ENCODE measurements around the gene KCNJ6.

KCNJ6 gene

GRCh38 chr21:37744551-37744950, 171.7 kb downstream of the KCNJ6 start:
- Histone ChIP-seq H3K4me3 (ENCODE audit: insufficient read depth, low read length, poor library complexity, severe bottlenecking) (no peak overlapping the region), H3K79me2 (ENCODE audit: insufficient read depth, low read length) (no peaks in the 10 kb centered on the region), H3F3A (ENCODE audit: insufficient read depth) (no peaks in the 10 kb centered on the region), H3K36me3 (ENCODE audit: low read length) (no peaks in the 10 kb centered on the region), H3K27me3 (ENCODE audit: low read length) (no peaks in the 10 kb centered on the region), H3K9ac (ENCODE audit: low read length) (no peak overlapping the region), H2AFZ (ENCODE audit: low read depth, low read length, severe bottlenecking) (no peak overlapping the region), H4K20me1 (ENCODE audit: low read depth, low read length) (no peaks in the 10 kb centered on the region), H3K9me3 (ENCODE audit: insufficient read depth, low read length) (no peaks in the 10 kb centered on the region), H3K27ac (ENCODE audit: low read depth, low read length) (no peak overlapping the region), H3K9me2 (replicated peaks; ENCODE audit: insufficient read depth, low read length) (no peaks in the 10 kb centered on the region), H3K4me2 (ENCODE audit: low read depth, low read length, poor library complexity, severe bottlenecking) (no peak overlapping the region)
- TF ChIP-seq EZH2phosphoT487 (conservative IDR thresholded peaks at IDR 0.05; ENCODE audit: low read length) = no peak
- no peak for TF ChIP-seq CTCF (IDR thresholded peaks at IDR 0.05; ENCODE audit: insufficient read depth, low read length, poor library complexity, severe bottlenecking)

DNA sequence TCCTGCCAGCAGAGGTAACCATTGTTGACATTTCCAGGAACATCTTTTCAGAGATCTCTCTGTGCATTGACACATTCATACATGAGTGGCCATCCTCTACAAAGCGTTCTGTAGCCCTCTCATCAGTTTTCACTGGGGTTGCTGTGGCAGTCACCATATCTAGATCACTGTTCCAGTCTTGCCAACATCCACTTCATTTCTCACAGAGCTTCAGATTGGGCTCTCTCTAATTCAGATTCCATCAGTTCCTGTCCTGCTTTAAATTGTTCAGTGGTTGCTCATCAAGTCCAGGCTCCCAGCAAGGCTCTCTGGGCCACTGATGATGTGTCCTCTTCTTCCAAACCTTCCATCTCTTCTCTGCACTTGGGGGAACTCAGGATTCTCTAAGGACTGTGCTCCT, 173.7 kb downstream of the KCNJ6 start:
- no peak overlapping the region for H3K4me2 ChIP-seq (ENCODE audit: low read depth, low read length, poor library complexity, severe bottlenecking)
- no peak overlapping the region for H2AFZ ChIP-seq (ENCODE audit: low read depth, low read length, severe bottlenecking)
- TF ChIP-seq CTCF (IDR thresholded peaks at IDR 0.05; ENCODE audit: insufficient read depth, low read length, poor library complexity, severe bottlenecking) = no peak
- TF ChIP-seq EZH2phosphoT487 (conservative IDR thresholded peaks at IDR 0.05; ENCODE audit: low read length) = no peak
- no peaks in the 10 kb centered on the region for H3K36me3 ChIP-seq (ENCODE audit: low read length)
- no peak overlapping the region for H3K27ac ChIP-seq (ENCODE audit: low read depth, low read length)
- no peak overlapping the region for H3K9ac ChIP-seq (ENCODE audit: low read length)
- H3K27me3 ChIP-seq (ENCODE audit: low read length) = no peaks in the 10 kb centered on the region
- no peaks in the 10 kb centered on the region for H3K9me2 ChIP-seq (replicated peaks; ENCODE audit: insufficient read depth, low read length)
- H3F3A ChIP-seq (ENCODE audit: insufficient read depth) = no peaks in the 10 kb centered on the region
- H3K4me3 ChIP-seq (ENCODE audit: insufficient read depth, low read length, poor library complexity, severe bottlenecking) = no peak overlapping the region
- H4K20me1 ChIP-seq (ENCODE audit: low read depth, low read length) = no peaks in the 10 kb centered on the region
- no peaks in the 10 kb centered on the region for H3K9me3 ChIP-seq (ENCODE audit: insufficient read depth, low read length)
- no peaks in the 10 kb centered on the region for H3K79me2 ChIP-seq (ENCODE audit: insufficient read depth, low read length)

GRCh38 chr21:37742115-37742514, 174.1 kb downstream of the KCNJ6 start:
- no peaks in the 10 kb centered on the region for H4K20me1 ChIP-seq (ENCODE audit: low read depth, low read length)
- H3K9me2 ChIP-seq (replicated peaks; ENCODE audit: insufficient read depth, low read length) = no peaks in the 10 kb centered on the region
- no peaks in the 10 kb centered on the region for H3K79me2 ChIP-seq (ENCODE audit: insufficient read depth, low read length)
- H3K9ac ChIP-seq (ENCODE audit: low read length) = no peak overlapping the region
- H3K9me3 ChIP-seq (ENCODE audit: insufficient read depth, low read length) = no peaks in the 10 kb centered on the region
- no peaks in the 10 kb centered on the region for H3K36me3 ChIP-seq (ENCODE audit: low read length)
- no peak overlapping the region for H3K4me3 ChIP-seq (ENCODE audit: insufficient read depth, low read length, poor library complexity, severe bottlenecking)
- H3F3A ChIP-seq (ENCODE audit: insufficient read depth) = no peaks in the 10 kb centered on the region
- no peak overlapping the region for H2AFZ ChIP-seq (ENCODE audit: low read depth, low read length, severe bottlenecking)
- H3K27me3 ChIP-seq (ENCODE audit: low read length) = no peaks in the 10 kb centered on the region
- no peak overlapping the region for H3K4me2 ChIP-seq (ENCODE audit: low read depth, low read length, poor library complexity, severe bottlenecking)
- no peak overlapping the region for H3K27ac ChIP-seq (ENCODE audit: low read depth, low read length)
- TF ChIP-seq CTCF (IDR thresholded peaks at IDR 0.05; ENCODE audit: insufficient read depth, low read length, poor library complexity, severe bottlenecking) (no peak), EZH2phosphoT487 (conservative IDR thresholded peaks at IDR 0.05; ENCODE audit: low read length) (no peak)

DNA sequence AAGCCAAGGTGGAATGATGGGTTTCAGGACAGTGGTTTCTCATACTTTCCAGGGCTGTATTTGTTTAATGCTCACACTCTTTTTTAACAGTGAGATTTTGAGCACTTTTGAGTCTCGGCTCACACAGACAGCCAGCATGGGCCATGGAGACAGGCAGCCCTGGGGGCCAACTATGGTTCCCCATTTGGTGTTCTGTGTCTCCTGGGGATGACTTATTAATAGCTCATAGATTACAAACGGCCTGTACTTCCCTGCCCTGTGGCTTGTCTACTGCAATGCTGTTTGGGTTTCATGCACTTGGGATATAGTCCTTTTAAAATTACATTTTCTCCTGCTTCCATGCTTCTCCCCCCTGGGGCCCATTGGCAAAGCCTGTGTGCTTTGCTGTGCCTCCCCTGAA, 178.3 kb downstream of the KCNJ6 start:
- no peak for TF ChIP-seq EZH2phosphoT487 (conservative IDR thresholded peaks at IDR 0.05; ENCODE audit: low read length)
- no peak for TF ChIP-seq CTCF (IDR thresholded peaks at IDR 0.05; ENCODE audit: insufficient read depth, low read length, poor library complexity, severe bottlenecking)
- no peak overlapping the region for H3K9ac ChIP-seq (ENCODE audit: low read length)
- H3K36me3 ChIP-seq (ENCODE audit: low read length) = no peaks in the 10 kb centered on the region
- H3K27me3 ChIP-seq (ENCODE audit: low read length) = no peaks in the 10 kb centered on the region
- H3K4me2 ChIP-seq (ENCODE audit: low read depth, low read length, poor library complexity, severe bottlenecking) = no peak overlapping the region
- H3K4me3 ChIP-seq (ENCODE audit: insufficient read depth, low read length, poor library complexity, severe bottlenecking) = no peak overlapping the region
- no peak overlapping the region for H2AFZ ChIP-seq (ENCODE audit: low read depth, low read length, severe bottlenecking)
- no peaks in the 10 kb centered on the region for H3K79me2 ChIP-seq (ENCODE audit: insufficient read depth, low read length)
- H3K9me3 ChIP-seq (ENCODE audit: insufficient read depth, low read length) = no peaks in the 10 kb centered on the region
- H4K20me1 ChIP-seq (ENCODE audit: low read depth, low read length) = no peaks in the 10 kb centered on the region
- H3K9me2 ChIP-seq (replicated peaks; ENCODE audit: insufficient read depth, low read length) = no peaks in the 10 kb centered on the region
- H3K27ac ChIP-seq (ENCODE audit: low read depth, low read length) = no peak overlapping the region
- no peaks in the 10 kb centered on the region for H3F3A ChIP-seq (ENCODE audit: insufficient read depth)

All from SU-DHL-6 (cell line).